Uterus (tissue), 2 donors: ENCODE results near the gene PHLPP1.

Experiments used
- CTCF ChIP-seq, 4 experiments: fragments of 200-600 bp in 2 of 4; fragments of 450-650 bp in 2 of 4; sonication (generic) in 2 of 4; IDR thresholded peaks; one replicate each; pipeline ENCODE4 v1.5.1; 2016 to 2019; ENCODE audit warnings: antibody characterized with exemption in 4 of 4, mild to moderate bottlenecking in 2 of 4, moderate library complexity in 1 of 4
- POLR2A ChIP-seq, 2 donors: fragments of 450-650 bp; IDR thresholded peaks; one replicate each; pipeline ENCODE4 v1.6.1; 2016; ENCODE audit warnings: antibody characterized with exemption in 2 of 2, mild to moderate bottlenecking in 1 of 2, moderate library complexity in 1 of 2

DNA sequence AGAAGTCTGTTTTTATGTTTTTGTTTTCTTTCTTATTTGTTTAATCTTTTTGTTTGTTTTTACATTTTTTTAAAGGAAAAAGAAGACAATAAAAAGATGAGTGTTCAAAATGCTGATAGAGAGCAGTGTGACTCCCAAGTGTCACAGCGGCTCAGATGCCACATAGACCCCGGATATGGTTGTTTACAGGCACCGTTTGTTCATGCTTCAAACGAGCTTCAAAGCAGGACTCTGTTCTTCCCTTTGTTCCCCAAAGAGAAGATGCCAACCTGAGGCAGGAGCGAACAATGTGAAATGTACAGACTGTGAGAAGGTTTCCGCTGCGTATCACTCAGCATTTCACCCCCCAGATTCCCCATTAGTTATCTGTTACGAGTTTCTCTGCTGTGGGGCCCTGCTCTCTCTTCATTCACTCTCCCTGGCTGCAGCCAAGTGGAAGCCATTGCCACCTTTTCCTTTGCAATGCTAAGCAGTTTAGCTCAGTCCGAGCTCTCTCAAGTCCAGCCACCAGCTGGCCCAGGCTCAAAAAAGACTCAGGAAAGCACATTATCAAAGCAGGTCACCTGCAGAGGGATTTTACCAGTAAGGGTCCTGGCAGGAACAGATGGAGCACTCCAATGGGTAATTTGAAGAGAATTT, 36.4 kb upstream of the PHLPP1 start:
- TF ChIP-seq CTCF (IDR thresholded peaks at IDR 0.05) (no peak), POLR2A (IDR thresholded peaks at IDR 0.05) (no peak)
